ENCODE measurements around the gene FRMD4B. TPM values are rescaled to one million over a fixed set of nuclear protein-coding genes. Genes with fewer than 3 reads are reported as not detected.

Gene FRMD4B
- total RNA-seq, 2 experiments from 2014 or later: not detected

DNA sequence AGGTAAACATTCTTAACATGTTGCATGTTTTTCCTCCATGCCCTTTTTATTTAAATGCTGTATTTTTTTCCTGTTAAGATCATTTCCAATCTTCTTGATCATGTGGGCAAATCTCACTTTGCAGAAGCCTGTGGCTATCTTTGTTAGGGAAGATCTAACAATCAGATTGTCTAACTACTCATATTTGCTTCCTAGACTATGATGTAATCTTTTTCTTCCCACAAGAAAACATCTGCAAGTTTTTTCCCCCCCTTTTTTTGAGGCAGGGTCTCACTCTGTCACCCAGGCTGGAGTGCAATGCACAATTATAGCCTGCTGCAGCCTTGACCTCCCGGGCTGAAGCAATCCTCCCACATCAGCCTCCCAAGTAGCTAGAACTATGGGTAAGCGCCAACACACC is 248.5 kb downstream of the FRMD4B start:
- H3K4me3 ChIP-seq (ENCODE audit: low read depth, low read length, poor library complexity, severe bottlenecking): no peak overlapping the region
- no peak for DNase-seq (ENCODE audit: low spot score)
- ChIA-PET CTCF (ENCODE audit: unreplicated experiment) (no interaction called here), POLR2A (no interaction called here)
- H3K36me3 ChIP-seq (ENCODE audit: insufficient read depth, low read length): no peaks in the 10 kb centered on the region
- no peaks in the 10 kb centered on the region for H3K4me1 ChIP-seq (ENCODE audit: insufficient read depth, low read length, poor library complexity, severe bottlenecking)
- no peak overlapping the region for H3K4me2 ChIP-seq (ENCODE audit: low read length)
- intact Hi-C loops (cut with micrococcal nuclease; ENCODE audit: unreplicated experiment): no loop called here
- no peaks in the 10 kb centered on the region for H4K20me1 ChIP-seq (ENCODE audit: insufficient read depth, low read length)
- H2AFZ ChIP-seq (ENCODE audit: low read length): no peak overlapping the region
- H3K27ac ChIP-seq (ENCODE audit: low read depth, low read length, poor library complexity, severe bottlenecking): no peak overlapping the region
- no TSS peak for BruUV-seq (replicated peaks)
- H3K79me2 ChIP-seq (ENCODE audit: insufficient read depth, low read depth, low read length): no peaks in the 10 kb centered on the region
- no peak for TF ChIP-seq EZH2phosphoT487 (IDR thresholded peaks at IDR 0.05; ENCODE audit: borderline replicate concordance, low read depth, low read length)
- TF ChIP-seq, protein P1, sequence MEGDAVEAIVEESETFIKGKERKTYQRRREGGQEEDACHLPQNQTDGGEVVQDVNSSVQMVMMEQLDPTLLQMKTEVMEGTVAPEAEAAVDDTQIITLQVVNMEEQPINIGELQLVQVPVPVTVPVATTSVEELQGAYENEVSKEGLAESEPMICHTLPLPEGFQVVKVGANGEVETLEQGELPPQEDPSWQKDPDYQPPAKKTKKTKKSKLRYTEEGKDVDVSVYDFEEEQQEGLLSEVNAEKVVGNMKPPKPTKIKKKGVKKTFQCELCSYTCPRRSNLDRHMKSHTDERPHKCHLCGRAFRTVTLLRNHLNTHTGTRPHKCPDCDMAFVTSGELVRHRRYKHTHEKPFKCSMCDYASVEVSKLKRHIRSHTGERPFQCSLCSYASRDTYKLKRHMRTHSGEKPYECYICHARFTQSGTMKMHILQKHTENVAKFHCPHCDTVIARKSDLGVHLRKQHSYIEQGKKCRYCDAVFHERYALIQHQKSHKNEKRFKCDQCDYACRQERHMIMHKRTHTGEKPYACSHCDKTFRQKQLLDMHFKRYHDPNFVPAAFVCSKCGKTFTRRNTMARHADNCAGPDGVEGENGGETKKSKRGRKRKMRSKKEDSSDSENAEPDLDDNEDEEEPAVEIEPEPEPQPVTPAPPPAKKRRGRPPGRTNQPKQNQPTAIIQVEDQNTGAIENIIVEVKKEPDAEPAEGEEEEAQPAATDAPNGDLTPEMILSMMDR (conservative IDR thresholded peaks at IDR 0.05; ENCODE audit: low read length): no peak
- H3K9me2 ChIP-seq (ENCODE audit: insufficient read depth, low read length): no peaks in the 10 kb centered on the region
- no peaks in the 10 kb centered on the region for H3K9me3 ChIP-seq (ENCODE audit: low read length)

DNA sequence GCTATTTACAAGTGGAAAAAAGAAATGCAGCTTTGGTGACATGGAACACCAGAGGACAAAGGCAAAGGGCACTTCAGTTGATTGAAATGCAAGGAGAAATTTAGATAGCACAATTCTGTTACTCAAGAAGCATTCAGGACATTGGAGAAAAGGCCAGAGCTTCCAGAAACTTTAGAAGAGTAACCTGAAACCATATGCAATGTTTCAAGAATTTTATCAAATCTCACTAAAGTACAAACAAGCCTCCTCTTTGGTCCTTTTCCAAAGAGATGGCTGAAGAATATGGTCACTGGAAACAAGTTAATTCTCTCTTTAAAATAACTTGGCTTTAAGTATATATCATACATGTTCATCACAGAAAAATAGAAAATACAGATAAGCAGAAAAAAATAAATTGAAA is 248.9 kb downstream of the FRMD4B start:
- CTCF ChIA-PET (ENCODE audit: unreplicated experiment): no interaction called here
- Histone ChIP-seq H3K9me3 (ENCODE audit: low read length) (no peaks in the 10 kb centered on the region), H3K4me3 (ENCODE audit: low read depth, low read length, poor library complexity, severe bottlenecking) (no peak overlapping the region), H3K9me2 (ENCODE audit: insufficient read depth, low read length) (no peaks in the 10 kb centered on the region), H4K20me1 (ENCODE audit: insufficient read depth, low read length) (no peaks in the 10 kb centered on the region), H3K27ac (ENCODE audit: low read depth, low read length, poor library complexity, severe bottlenecking) (no peak overlapping the region), H3K36me3 (ENCODE audit: insufficient read depth, low read length) (no peaks in the 10 kb centered on the region), H3K4me2 (ENCODE audit: low read length) (no peak overlapping the region), H2AFZ (ENCODE audit: low read length) (no peak overlapping the region), H3K79me2 (ENCODE audit: insufficient read depth, low read depth, low read length) (no peaks in the 10 kb centered on the region), H3K4me1 (ENCODE audit: insufficient read depth, low read length, poor library complexity, severe bottlenecking) (no peaks in the 10 kb centered on the region)
- intact Hi-C loops (cut with micrococcal nuclease; ENCODE audit: unreplicated experiment): no loop called here
- POLR2A ChIA-PET: no interaction called here
- BruUV-seq (replicated peaks): no TSS peak
- no peak for DNase-seq (ENCODE audit: low spot score)
- TF ChIP-seq EZH2phosphoT487 (IDR thresholded peaks at IDR 0.05; ENCODE audit: borderline replicate concordance, low read depth, low read length): no peak
- TF ChIP-seq, protein P1 (conservative IDR thresholded peaks at IDR 0.05; ENCODE audit: low read length): no peak

DNA sequence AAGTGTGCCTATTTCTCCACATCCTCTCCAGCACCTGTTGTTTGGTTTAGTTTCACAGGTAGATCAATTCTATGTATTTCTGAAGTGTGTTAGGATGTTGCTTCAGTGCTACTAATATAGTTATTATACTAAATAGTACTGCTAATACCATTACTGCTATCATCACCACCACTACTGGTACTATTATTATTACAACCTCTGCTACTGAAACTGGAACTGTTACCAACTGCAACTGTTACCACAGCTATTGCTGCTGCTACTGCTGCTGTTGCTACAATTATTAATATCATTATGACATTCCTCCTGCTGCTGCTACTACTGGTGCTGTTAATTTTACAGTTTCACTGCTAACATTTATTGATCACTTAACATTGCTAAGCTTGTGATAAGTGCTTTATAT is 255.2 kb downstream of the FRMD4B start:
- no peaks in the 10 kb centered on the region for H3K9me3 ChIP-seq (ENCODE audit: low read length)
- H3K9me2 ChIP-seq (ENCODE audit: insufficient read depth, low read length): no peaks in the 10 kb centered on the region

More for the DNA sequence above, 255.2 kb downstream of the FRMD4B start:
- no peak overlapping the region for H2AFZ ChIP-seq (ENCODE audit: low read length)
- CTCF ChIA-PET (ENCODE audit: unreplicated experiment): no interaction called here
- no peaks in the 10 kb centered on the region for H3K4me1 ChIP-seq (ENCODE audit: insufficient read depth, low read length, poor library complexity, severe bottlenecking)
- TF ChIP-seq, protein P1 (conservative IDR thresholded peaks at IDR 0.05; ENCODE audit: low read length): no peak
- no peak for TF ChIP-seq EZH2phosphoT487 (IDR thresholded peaks at IDR 0.05; ENCODE audit: borderline replicate concordance, low read depth, low read length)
- POLR2A ChIA-PET: interaction anchor here (0.9 kb wide), 1 partner anchor 860 kb away, joined by 3 read pairs; no protein-coding TSS in a partner anchor
- no peak overlapping the region for H3K27ac ChIP-seq (ENCODE audit: low read depth, low read length, poor library complexity, severe bottlenecking)
- H4K20me1 ChIP-seq (ENCODE audit: insufficient read depth, low read length): no peaks in the 10 kb centered on the region
- H3K36me3 ChIP-seq (ENCODE audit: insufficient read depth, low read length): no peaks in the 10 kb centered on the region
- no peak for DNase-seq (ENCODE audit: low spot score)
- BruUV-seq (replicated peaks): no TSS peak
- no peaks in the 10 kb centered on the region for H3K79me2 ChIP-seq (ENCODE audit: insufficient read depth, low read depth, low read length)
- H3K4me2 ChIP-seq (ENCODE audit: low read length): no peak overlapping the region
- H3K4me3 ChIP-seq (ENCODE audit: low read depth, low read length, poor library complexity, severe bottlenecking): no peak overlapping the region
- intact Hi-C loops (cut with micrococcal nuclease; ENCODE audit: unreplicated experiment): no loop called here

Measured in OCI-LY7 (cell line).